GM08714 (cell line): ENCODE data around the gene DHX57.

Source experiments
- H3K4me3 ChIP-seq: fragments of 200-500 bp; sonication (Bioruptor generic); 2 replicates; pipeline ENCODE4 v1.5.1; 2014; ENCODE audit warnings: mild to moderate bottlenecking, low read length, inconsistent platforms
- ZNF274 ChIP-seq: IDR thresholded peaks from 2 replicates; pipeline ENCODE4 v1.6.1; 2012; ENCODE audit warnings: mild to moderate bottlenecking, low read depth, low read length

Gene DHX57

GRCh38 chr2:38754506-38754905 lies 121.2 kb downstream of the DHX57 start:
- no peak for TF ChIP-seq ZNF274
- H3K4me3 ChIP-seq, result no peak overlapping the region

GRCh38 chr2:38754049-38754448 lies 121.7 kb downstream of the DHX57 start:
- TF ChIP-seq ZNF274, result no peak
- H3K4me3 ChIP-seq, result no peak overlapping the region

- peak overlapping the region; percentile 65; the same call in 1 of the 2 replicates for H3K4me3 ChIP-seq
- TF ChIP-seq ZNF274, result no peak
Measured at GRCh38 chr2:38751596-38752410, 123.9 kb downstream of the DHX57 start.

GRCh38 chr2:38750891-38751595 lies 124.7 kb downstream of the DHX57 start, which contains the start of gene SRSF7:
TSS of gene SRSF7 (minus strand) at chr2:38751361. CDS start at chr2:38751256, 105 bp downstream.
- H3K4me3 ChIP-seq, result peak within 1 kb of the TSS; percentile 88
- TF ChIP-seq ZNF274, result no peak

- H3K4me3 ChIP-seq, result peak overlapping the region; percentile 88
- TF ChIP-seq ZNF274, result no peak
Measured at GRCh38 chr2:38750011-38750890, 125.5 kb downstream of the DHX57 start.

GRCh38 chr2:38748943-38749804 lies 126.6 kb downstream of the DHX57 start:
- TF ChIP-seq ZNF274, result no peak
- H3K4me3 ChIP-seq, result peak overlapping the region; percentile 88

- H3K4me3 ChIP-seq, result peak overlapping the region; percentile 17; the same call in 1 of the 2 replicates
Measured at GRCh38 chr2:38748391-38748790, 127.3 kb downstream of the DHX57 start.

GRCh38 chr2:38747819-38748218 lies 127.9 kb downstream of the DHX57 start:
- no peak overlapping the region; the same call in none of the 2 replicates for H3K4me3 ChIP-seq
- no peak for TF ChIP-seq ZNF274

More at GRCh38 chr2:38748391-38748790, 127.3 kb downstream of the DHX57 start:
- no peak for TF ChIP-seq ZNF274
